ENCODE measurements around the gene DPP10.

The DPP10 gene

DNA sequence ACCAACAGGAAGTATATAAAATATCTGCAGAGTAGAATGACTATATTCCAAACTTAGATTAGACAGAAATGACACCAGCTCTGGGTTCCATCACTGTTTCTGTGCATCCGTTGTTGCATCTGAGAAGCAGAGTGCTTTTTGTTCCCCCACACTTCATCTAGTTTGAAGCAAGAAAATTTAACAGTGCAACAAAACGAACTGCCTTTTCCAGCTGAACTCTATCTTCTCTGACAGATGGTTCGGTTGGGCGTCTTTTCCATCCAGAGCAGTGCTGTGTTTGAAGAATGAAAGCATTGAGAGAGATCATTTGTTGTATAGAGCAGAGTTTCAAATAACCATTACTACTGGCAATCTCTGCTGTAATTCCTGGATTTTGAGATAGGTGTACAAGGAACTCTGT is 757.5 kb downstream of the DPP10 start:
- Histone ChIP-seq H3K4me3 (ENCODE audit: low read depth in 1 of 2, low read length in 2 of 2) (no peak overlapping the region), H3K27me3 (ENCODE audit: control insufficient read depth in 1 of 2, insufficient read depth in 2 of 2, low read length in 2 of 2) (no peaks in the 10 kb centered on the region)

GRCh38 chr2:115201386-115201785 is 758.9 kb downstream of the DPP10 start:
- Histone ChIP-seq H3K27me3 (ENCODE audit: control insufficient read depth in 1 of 2, insufficient read depth in 2 of 2, low read length in 2 of 2) (no peaks in the 10 kb centered on the region), H3K27ac (ENCODE audit: low read depth, low read length) (no peak overlapping the region), H3K4me1 (ENCODE audit: insufficient read depth, low read length) (peaks cover 10% of the 10 kb centered on the region), H3K36me3 (ENCODE audit: insufficient read depth, low read length) (no peaks in the 10 kb centered on the region), H3K9me3 (ENCODE audit: low read length) (no peaks in the 10 kb centered on the region), H3K4me3 (ENCODE audit: low read depth in 1 of 2, low read length in 2 of 2) (no peak overlapping the region), H3K9ac (ENCODE audit: low read length) (no peak overlapping the region)

More for the DNA sequence above, 757.5 kb downstream of the DPP10 start:
- Histone ChIP-seq H3K9me3 (ENCODE audit: low read length) (no peaks in the 10 kb centered on the region), H3K4me1 (ENCODE audit: insufficient read depth, low read length) (peaks cover 10% of the 10 kb centered on the region), H3K27ac (ENCODE audit: low read depth, low read length) (no peak overlapping the region), H3K36me3 (ENCODE audit: insufficient read depth, low read length) (no peaks in the 10 kb centered on the region), H3K9ac (ENCODE audit: low read length) (no peak overlapping the region)

GRCh38 chr2:115208493-115209164 is 766.2 kb downstream of the DPP10 start:
- Histone ChIP-seq H3K4me3 (ENCODE audit: low read depth in 1 of 2, low read length in 2 of 2) (no peak overlapping the region), H3K4me1 (ENCODE audit: insufficient read depth, low read length) (no peaks in the 10 kb centered on the region), H3K27me3 (ENCODE audit: control insufficient read depth in 1 of 2, insufficient read depth in 2 of 2, low read length in 2 of 2) (no peaks in the 10 kb centered on the region), H3K27ac (ENCODE audit: low read depth, low read length) (no peak overlapping the region), H3K9ac (ENCODE audit: low read length) (no peak overlapping the region), H3K36me3 (ENCODE audit: insufficient read depth, low read length) (no peaks in the 10 kb centered on the region), H3K9me3 (ENCODE audit: low read length) (no peaks in the 10 kb centered on the region)

DNA sequence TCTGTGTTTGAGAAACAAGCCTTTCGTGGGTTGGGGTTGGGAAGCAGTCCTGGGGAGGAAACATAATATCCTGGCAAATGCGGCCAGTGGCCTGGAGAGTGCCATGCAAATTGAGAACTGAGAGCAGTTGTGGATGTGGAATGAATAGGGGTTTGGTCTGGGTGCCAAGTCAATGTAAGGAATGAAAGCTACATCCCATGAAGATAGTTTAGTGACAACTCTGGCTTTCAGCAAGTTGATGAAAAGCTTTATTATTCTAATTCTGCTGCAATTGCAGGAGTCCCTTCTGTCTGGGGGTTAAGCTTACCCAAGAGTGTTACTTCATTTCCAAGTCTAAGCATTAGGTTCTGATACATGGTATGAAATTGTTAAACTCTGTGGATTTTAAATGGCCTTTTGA is 771.6 kb downstream of the DPP10 start:
- no peak overlapping the region for H3K9ac ChIP-seq (ENCODE audit: low read length)
- H3K4me1 ChIP-seq (ENCODE audit: insufficient read depth, low read length), result no peaks in the 10 kb centered on the region
- H3K9me3 ChIP-seq (ENCODE audit: low read length), result no peaks in the 10 kb centered on the region
- no peak overlapping the region for H3K4me3 ChIP-seq (ENCODE audit: low read depth in 1 of 2, low read length in 2 of 2)
- H3K36me3 ChIP-seq (ENCODE audit: insufficient read depth, low read length), result no peaks in the 10 kb centered on the region
- no peaks in the 10 kb centered on the region for H3K27me3 ChIP-seq (ENCODE audit: control insufficient read depth in 1 of 2, insufficient read depth in 2 of 2, low read length in 2 of 2)
- no peak overlapping the region for H3K27ac ChIP-seq (ENCODE audit: low read depth, low read length)

- H3K4me1 ChIP-seq (ENCODE audit: insufficient read depth, low read length), result no peaks in the 10 kb centered on the region
Measured at GRCh38 chr2:115219296-115219695, 776.9 kb downstream of the DPP10 start.

GRCh38 chr2:115234186-115234585 is 791.7 kb downstream of the DPP10 start:
- Histone ChIP-seq H3K27ac (ENCODE audit: low read depth, low read length) (no peak overlapping the region), H3K27me3 (ENCODE audit: control insufficient read depth in 1 of 2, insufficient read depth in 2 of 2, low read length in 2 of 2) (no peaks in the 10 kb centered on the region), H3K4me3 (ENCODE audit: low read depth in 1 of 2, low read length in 2 of 2) (no peak overlapping the region), H3K36me3 (ENCODE audit: insufficient read depth, low read length) (no peaks in the 10 kb centered on the region), H3K9ac (ENCODE audit: low read length) (no peak overlapping the region), H3K4me1 (ENCODE audit: insufficient read depth, low read length) (no peaks in the 10 kb centered on the region), H3K9me3 (ENCODE audit: low read length) (no peaks in the 10 kb centered on the region)

More at GRCh38 chr2:115219296-115219695, 776.9 kb downstream of the DPP10 start:
- Histone ChIP-seq H3K27me3 (ENCODE audit: control insufficient read depth in 1 of 2, insufficient read depth in 2 of 2, low read length in 2 of 2) (no peaks in the 10 kb centered on the region), H3K4me3 (ENCODE audit: low read depth in 1 of 2, low read length in 2 of 2) (no peak overlapping the region), H3K27ac (ENCODE audit: low read depth, low read length) (no peak overlapping the region), H3K36me3 (ENCODE audit: insufficient read depth, low read length) (no peaks in the 10 kb centered on the region), H3K9ac (ENCODE audit: low read length) (no peak overlapping the region), H3K9me3 (ENCODE audit: low read length) (no peaks in the 10 kb centered on the region)

DNA sequence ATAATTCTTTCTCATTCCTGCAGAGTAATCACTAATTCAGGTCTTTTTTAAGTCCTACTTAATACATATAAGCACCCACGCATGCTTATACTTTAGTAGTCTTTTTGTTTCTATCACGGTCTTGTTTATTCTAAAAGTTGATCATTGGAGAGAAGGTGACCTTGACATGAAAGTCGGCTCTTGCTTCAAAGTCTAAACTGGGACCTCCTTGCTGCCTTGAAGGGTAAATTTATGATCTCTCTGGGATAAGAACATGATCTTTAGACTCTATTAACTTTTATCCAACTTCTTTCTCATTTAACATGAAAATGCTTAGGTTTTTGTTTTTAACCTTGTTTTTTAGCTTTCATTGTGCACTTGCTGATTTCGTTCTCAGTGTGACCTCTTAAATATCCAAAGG is 792.3 kb downstream of the DPP10 start:
- no peaks in the 10 kb centered on the region for H3K9me3 ChIP-seq (ENCODE audit: low read length)
- H3K27me3 ChIP-seq (ENCODE audit: control insufficient read depth in 1 of 2, insufficient read depth in 2 of 2, low read length in 2 of 2), result no peaks in the 10 kb centered on the region
- no peaks in the 10 kb centered on the region for H3K36me3 ChIP-seq (ENCODE audit: insufficient read depth, low read length)
- H3K9ac ChIP-seq (ENCODE audit: low read length), result no peak overlapping the region
- no peaks in the 10 kb centered on the region for H3K4me1 ChIP-seq (ENCODE audit: insufficient read depth, low read length)
- H3K27ac ChIP-seq (ENCODE audit: low read depth, low read length), result no peak overlapping the region
- H3K4me3 ChIP-seq (ENCODE audit: low read depth in 1 of 2, low read length in 2 of 2), result no peak overlapping the region

DNA sequence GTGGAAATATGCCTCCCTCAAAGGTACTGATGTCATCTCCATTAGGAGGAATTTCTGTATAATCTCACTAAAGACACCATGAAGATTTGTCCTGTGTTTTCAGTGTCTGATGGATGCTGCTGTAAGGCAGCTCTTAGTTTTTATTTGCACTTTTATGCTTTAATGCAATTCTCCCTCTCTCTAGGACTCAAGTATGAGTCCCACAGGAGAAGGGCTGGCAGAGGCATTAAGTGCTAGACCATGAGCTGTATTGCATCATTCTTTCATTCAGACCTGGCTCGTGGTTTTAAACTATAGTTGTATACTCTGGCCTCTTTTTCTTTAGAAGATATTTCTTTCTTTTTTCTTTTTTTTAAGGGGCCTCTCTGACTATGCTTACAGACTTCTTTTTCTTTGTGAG is 805.6 kb downstream of the DPP10 start:
- no peaks in the 10 kb centered on the region for H3K9me3 ChIP-seq (ENCODE audit: low read length)
- H3K4me1 ChIP-seq (ENCODE audit: insufficient read depth, low read length), result no peaks in the 10 kb centered on the region
- no peak overlapping the region for H3K9ac ChIP-seq (ENCODE audit: low read length)
- H3K36me3 ChIP-seq (ENCODE audit: insufficient read depth, low read length), result no peaks in the 10 kb centered on the region
- no peak overlapping the region for H3K4me3 ChIP-seq (ENCODE audit: low read depth in 1 of 2, low read length in 2 of 2)
- no peak overlapping the region for H3K27ac ChIP-seq (ENCODE audit: low read depth, low read length)
- no peaks in the 10 kb centered on the region for H3K27me3 ChIP-seq (ENCODE audit: control insufficient read depth in 1 of 2, insufficient read depth in 2 of 2, low read length in 2 of 2)

- Histone ChIP-seq H3K36me3 (ENCODE audit: insufficient read depth, low read length) (no peaks in the 10 kb centered on the region), H3K9ac (ENCODE audit: low read length) (no peak overlapping the region), H3K27ac (ENCODE audit: low read depth, low read length) (no peak overlapping the region), H3K4me1 (ENCODE audit: insufficient read depth, low read length) (no peaks in the 10 kb centered on the region), H3K9me3 (ENCODE audit: low read length) (no peaks in the 10 kb centered on the region), H3K27me3 (ENCODE audit: control insufficient read depth in 1 of 2, insufficient read depth in 2 of 2, low read length in 2 of 2) (no peaks in the 10 kb centered on the region), H3K4me3 (ENCODE audit: low read depth in 1 of 2, low read length in 2 of 2) (no peak overlapping the region)
Measured at GRCh38 chr2:115277366-115277765, 834.9 kb downstream of the DPP10 start.

- no peak overlapping the region for H3K9ac ChIP-seq (ENCODE audit: low read length)
- H3K9me3 ChIP-seq (ENCODE audit: low read length), result no peaks in the 10 kb centered on the region
- H3K4me3 ChIP-seq (ENCODE audit: low read depth in 1 of 2, low read length in 2 of 2), result no peak overlapping the region
- H3K36me3 ChIP-seq (ENCODE audit: insufficient read depth, low read length), result no peaks in the 10 kb centered on the region
- H3K4me1 ChIP-seq (ENCODE audit: insufficient read depth, low read length), result no peaks in the 10 kb centered on the region
- no peak overlapping the region for H3K27ac ChIP-seq (ENCODE audit: low read depth, low read length)
- no peaks in the 10 kb centered on the region for H3K27me3 ChIP-seq (ENCODE audit: control insufficient read depth in 1 of 2, insufficient read depth in 2 of 2, low read length in 2 of 2)
Measured at GRCh38 chr2:115285416-115285815, 843.0 kb downstream of the DPP10 start.

DNA sequence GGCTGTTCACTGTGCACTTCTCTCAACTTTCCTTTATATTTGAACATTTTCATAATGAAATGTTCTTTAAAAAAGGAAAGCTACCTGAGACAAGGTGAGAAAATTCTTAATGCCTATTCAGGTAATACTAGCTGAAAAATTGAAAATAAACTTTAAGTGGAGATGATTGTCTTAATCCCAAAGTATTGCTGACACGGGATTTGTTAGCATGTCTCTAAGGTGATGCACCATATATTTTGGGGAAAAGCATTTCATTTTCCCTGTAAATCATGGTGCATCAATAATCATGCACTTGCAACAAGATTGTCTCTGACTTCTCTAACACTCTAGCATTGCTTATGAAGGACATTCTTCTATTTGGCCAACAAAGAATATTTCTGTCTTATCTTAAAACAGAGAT is 848.0 kb downstream of the DPP10 start:
- no peaks in the 10 kb centered on the region for H3K9me3 ChIP-seq (ENCODE audit: low read length)
- no peak overlapping the region for H3K4me3 ChIP-seq (ENCODE audit: low read depth in 1 of 2, low read length in 2 of 2)
- no peak overlapping the region for H3K27ac ChIP-seq (ENCODE audit: low read depth, low read length)
- no peak overlapping the region for H3K9ac ChIP-seq (ENCODE audit: low read length)
- H3K27me3 ChIP-seq (ENCODE audit: control insufficient read depth in 1 of 2, insufficient read depth in 2 of 2, low read length in 2 of 2), result no peaks in the 10 kb centered on the region
- no peaks in the 10 kb centered on the region for H3K36me3 ChIP-seq (ENCODE audit: insufficient read depth, low read length)
- H3K4me1 ChIP-seq (ENCODE audit: insufficient read depth, low read length), result no peaks in the 10 kb centered on the region

- H3K9ac ChIP-seq (ENCODE audit: low read length), result no peak overlapping the region
- no peak overlapping the region for H3K27ac ChIP-seq (ENCODE audit: low read depth, low read length)
- H3K4me3 ChIP-seq (ENCODE audit: low read depth in 1 of 2, low read length in 2 of 2), result no peak overlapping the region
- H3K36me3 ChIP-seq (ENCODE audit: insufficient read depth, low read length), result no peaks in the 10 kb centered on the region
- H3K4me1 ChIP-seq (ENCODE audit: insufficient read depth, low read length), result no peaks in the 10 kb centered on the region
- no peaks in the 10 kb centered on the region for H3K9me3 ChIP-seq (ENCODE audit: low read length)
- no peaks in the 10 kb centered on the region for H3K27me3 ChIP-seq (ENCODE audit: control insufficient read depth in 1 of 2, insufficient read depth in 2 of 2, low read length in 2 of 2)
Measured at GRCh38 chr2:115292742-115293141, 850.3 kb downstream of the DPP10 start.
